H9 (cell line): Measurements from ENCODE around the gene CD300LD. TPM values are rescaled to one million over a fixed set of nuclear protein-coding genes. Genes with fewer than 3 reads are reported as not detected.

Experiments
- DNase-seq: peaks from one replicate; pipeline ENCODE4 v3.0.0-alpha.2; 2017
- H2AFZ ChIP-seq: one replicate; pipeline ENCODE4 v1.6.1; 2013; ENCODE audit warnings: mild to moderate bottlenecking, low read length, control low read depth, moderate library complexity
- H2AK5ac ChIP-seq: 2 replicates; pipeline ENCODE4 v1.6.1; 2013; ENCODE audit warnings: low read length, control low read depth, mixed read lengths; ENCODE audit not compliant: insufficient read length
- H2BK120ac ChIP-seq: one replicate; pipeline ENCODE4 v1.6.1; 2013; ENCODE audit warnings: low read depth, mild to moderate bottlenecking, low read length, control low read depth, inconsistent platforms; ENCODE audit not compliant: poor library complexity, severe bottlenecking
- H2BK12ac ChIP-seq: 2 replicates; pipeline ENCODE4 v1.6.1; 2013; ENCODE audit warnings: low read length, control low read depth, mixed read lengths, low read depth; ENCODE audit not compliant: insufficient read length
- H2BK15ac ChIP-seq: 2 replicates; pipeline ENCODE4 v1.6.1; 2013; ENCODE audit warnings: low read depth, low read length, control low read depth
- H2BK20ac ChIP-seq: one replicate; pipeline ENCODE4 v1.6.1; 2013; ENCODE audit warnings: low read depth, mild to moderate bottlenecking, low read length, control low read depth, inconsistent platforms; ENCODE audit not compliant: poor library complexity, severe bottlenecking
- H2BK5ac ChIP-seq: 2 replicates; pipeline ENCODE4 v1.6.1; 2013; ENCODE audit warnings: low read length, control low read depth, mixed read lengths; ENCODE audit not compliant: insufficient read length
- H3K14ac ChIP-seq: 2 replicates; pipeline ENCODE4 v1.6.1; 2013; ENCODE audit warnings: low read length, control low read depth; ENCODE audit not compliant: insufficient read depth
- H3K18ac ChIP-seq: 2 replicates; pipeline ENCODE4 v1.6.1; 2013; ENCODE audit warnings: low read depth, mild to moderate bottlenecking, mixed read lengths, low read length, control low read depth; ENCODE audit not compliant: insufficient read length
- H3K23ac ChIP-seq: 2 replicates; pipeline ENCODE4 v1.6.1; 2013; ENCODE audit warnings: low read length, control low read depth, mixed read lengths, low read depth; ENCODE audit not compliant: insufficient read length
- H3K23me2 ChIP-seq: 2 replicates; pipeline ENCODE4 v1.6.1; 2013; ENCODE audit warnings: low read depth, mild to moderate bottlenecking, mixed read lengths, low read length, control low read depth; ENCODE audit not compliant: insufficient read length, poor library complexity, severe bottlenecking
- H3K27ac ChIP-seq: 2 replicates; pipeline ENCODE4 v1.5.1; 2013; ENCODE audit warnings: low read length, control low read depth, mixed read lengths, low read depth; ENCODE audit not compliant: insufficient read length
- H3K27me3 ChIP-seq: 2 replicates; pipeline ENCODE4 v1.6.1; 2013; ENCODE audit warnings: low read length, control low read depth, inconsistent platforms; ENCODE audit not compliant: insufficient read depth
- H3K4ac ChIP-seq: 2 replicates; pipeline ENCODE4 v1.6.1; 2013; ENCODE audit warnings: low read depth, mild to moderate bottlenecking, control low read depth, inconsistent platforms, low read length, moderate library complexity
- H3K4me1 ChIP-seq: 2 replicates; pipeline ENCODE4 v1.6.1; 2013; ENCODE audit warnings: low read length, control low read depth, inconsistent platforms; ENCODE audit not compliant: insufficient read depth
- H3K4me2 ChIP-seq: 2 replicates; pipeline ENCODE4 v1.6.1; 2013; ENCODE audit warnings: low read length, control low read depth, mixed read lengths; ENCODE audit not compliant: insufficient read length, insufficient read depth
- H3K56ac ChIP-seq: 2 replicates; pipeline ENCODE4 v1.6.1; 2013; ENCODE audit warnings: low read depth, mild to moderate bottlenecking, mixed read lengths, low read length, control low read depth; ENCODE audit not compliant: insufficient read length
- H3K79me1 ChIP-seq: 2 replicates; pipeline ENCODE4 v1.6.1; 2013; ENCODE audit warnings: low read depth, mild to moderate bottlenecking, moderate library complexity, low read length, control low read depth, inconsistent platforms; ENCODE audit not compliant: insufficient read depth, poor library complexity, severe bottlenecking
- H3K79me2 ChIP-seq: 2 replicates; pipeline ENCODE4 v1.6.1; 2013; ENCODE audit warnings: low read length, control low read depth, inconsistent platforms; ENCODE audit not compliant: insufficient read depth
- H3K9ac ChIP-seq: 2 replicates; pipeline ENCODE4 v1.6.1; 2013; ENCODE audit warnings: low read length, control low read depth, mixed read lengths; ENCODE audit not compliant: insufficient read length; ENCODE audit errors: extremely low read depth
- H3K9me3 ChIP-seq: one replicate; pipeline ENCODE4 v1.6.1; 2013; ENCODE audit warnings: low read depth, low read length, inconsistent platforms; ENCODE audit not compliant: control insufficient read depth
- H3T11ph ChIP-seq: one replicate; pipeline ENCODE4 v1.6.1; 2013; ENCODE audit warnings: mild to moderate bottlenecking, low read length, control low read depth, inconsistent platforms
- H4K20me1 ChIP-seq: one replicate; pipeline ENCODE4 v1.6.1; 2013; ENCODE audit not compliant: control insufficient read depth, insufficient read length, insufficient read depth
- H4K5ac ChIP-seq: 2 replicates; pipeline ENCODE4 v1.6.1; 2013; ENCODE audit warnings: low read depth, mild to moderate bottlenecking, mixed read lengths, low read length, control low read depth; ENCODE audit not compliant: insufficient read length
- H4K8ac ChIP-seq: replicated peaks from 2 replicates; pipeline ENCODE4 v1.6.1; 2013; ENCODE audit warnings: low read length, control low read depth, mixed read lengths, low read depth; ENCODE audit not compliant: insufficient read length
- H4K91ac ChIP-seq: 2 replicates; pipeline ENCODE4 v1.6.1; 2013; ENCODE audit warnings: low read depth, mild to moderate bottlenecking, moderate library complexity, mixed read lengths, low read length, control low read depth; ENCODE audit not compliant: insufficient read length
- H3K27ac Mint-ChIP-seq, 3 experiments: 2 replicates in 2 of 3; 3 replicates in 1 of 3; pipeline ENCODE4 v1.8.0; 2020 to 2021; ENCODE audit warnings: mixed read lengths in 3 of 3, mild to moderate bottlenecking in 1 of 3, moderate library complexity in 1 of 3
- H3K27me3 Mint-ChIP-seq: 2 replicates; pipeline ENCODE4 v1.8.0; 2021; ENCODE audit warnings: low read depth, mild to moderate bottlenecking, moderate library complexity, mixed read lengths
- H3K36me3 Mint-ChIP-seq, 3 experiments: 2 replicates in 2 of 3; 3 replicates in 1 of 3; pipeline ENCODE4 v1.8.0; 2020 to 2021; ENCODE audit warnings: low read depth in 3 of 3, mixed read lengths in 3 of 3; ENCODE audit not compliant: insufficient read depth in 1 of 3
- H3K4me1 Mint-ChIP-seq, 2 experiments: 2 replicates each; pipeline ENCODE4 v1.8.0; 2020; ENCODE audit warnings: mixed read lengths in 2 of 2
- H3K4me3 Mint-ChIP-seq, 2 experiments: 2 replicates in 1 of 2; 3 replicates in 1 of 2; pipeline ENCODE4 v1.8.0; 2020 to 2021; ENCODE audit warnings: mild to moderate bottlenecking in 2 of 2, mixed read lengths in 2 of 2, moderate library complexity in 1 of 2
- H3K9me3 Mint-ChIP-seq, 2 experiments: 2 replicates in 1 of 2; 3 replicates in 1 of 2; pipeline ENCODE4 v1.8.0; 2020; ENCODE audit warnings: mild to moderate bottlenecking in 2 of 2, mixed read lengths in 2 of 2, moderate library complexity in 1 of 2
- WGBS: extraction: QIAGEN DNeasy Blood & Tissue Kit; methylation state at CpG from one replicate; pipeline ENCODE4 v1.1.7; 2013; ENCODE audit warnings: missing lambda C conversion rate, low lambda C conversion rate, mixed read lengths; ENCODE audit not compliant: insufficient read length; ENCODE audit errors: extremely low coverage; 5-methylcytosine and 5-hydroxymethylcytosine counted together
- total RNA-seq: library from RNA; stranded (reverse); gene quantifications from 2 replicates; pipeline ENCODE4 v1.2.1, GENCODE V29; 2021
- TF ChIP-seq, protein P1 (sequence below): fragments of 200-600 bp; sonication (generic); conservative IDR thresholded peaks from 3 replicates; pipeline ENCODE4 v1.8.0; 2021; ENCODE audit warnings: antibody characterized with exemption, mild to moderate bottlenecking

CD300LD gene
- total RNA-seq, 1 experiment from 2014 or later, result not detected

DNA sequence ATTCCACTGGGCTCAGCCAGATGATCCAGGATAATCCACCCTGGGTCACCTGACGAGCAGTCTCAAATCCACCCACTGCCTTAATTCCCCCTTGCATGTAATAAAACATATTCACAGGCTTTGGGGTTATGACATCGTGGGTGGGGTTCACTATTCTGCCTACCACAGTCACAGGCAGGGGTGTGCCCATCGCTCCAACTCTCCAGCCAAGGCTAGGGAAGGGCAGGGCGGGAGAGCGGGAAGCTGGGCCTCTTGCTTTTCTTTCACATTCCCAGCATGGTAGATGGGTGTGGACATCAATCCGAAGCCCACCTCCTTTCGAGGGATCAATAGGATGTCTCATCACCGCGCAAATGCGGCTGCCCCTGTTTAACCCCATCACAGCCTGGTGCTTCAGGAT lies 12.7 kb upstream of the CD300LD start:
- peaks cover 33% of the 10 kb centered on the region for H3K27me3 Mint-ChIP-seq
- H3K4me1 Mint-ChIP-seq, result no peaks in the 10 kb centered on the region; a peak in 1 of 4 replicates
- no CpG with 5 or more reads among the region's 10 CpGs for WGBS

More for the DNA sequence above, 12.7 kb upstream of the CD300LD start:
- Histone ChIP-seq H3K56ac (no peak overlapping the region), H3K18ac (no peak overlapping the region), H3K79me2 (no peaks in the 10 kb centered on the region), H3T11ph (no peak overlapping the region), H3K27ac (no peak overlapping the region), H3K4me1 (no peaks in the 10 kb centered on the region), H2BK20ac (no peak overlapping the region), H3K79me1 (no peaks in the 10 kb centered on the region), H2BK120ac (no peak overlapping the region), H3K23ac (no peak overlapping the region), H2BK5ac (no peak overlapping the region), H3K4me2 (no peak overlapping the region), H3K14ac (no peak overlapping the region), H3K9me3 (no peaks in the 10 kb centered on the region), H4K5ac (no peak overlapping the region), H4K20me1 (no peaks in the 10 kb centered on the region), H2AK5ac (no peak overlapping the region), H4K91ac (no peak overlapping the region), H3K4ac (no peak overlapping the region), H3K27me3 (no peaks in the 10 kb centered on the region), H2BK15ac (no peak overlapping the region), H4K8ac (no peak overlapping the region), H3K9ac (no peak overlapping the region), H2AFZ (no peak overlapping the region), H2BK12ac (no peak overlapping the region), H3K23me2 (no peaks in the 10 kb centered on the region)
- DNase-seq, result no peak
- no peaks in the 10 kb centered on the region for H3K36me3 Mint-ChIP-seq
- no peak overlapping the region for H3K4me3 Mint-ChIP-seq
- TF ChIP-seq, protein P1, sequence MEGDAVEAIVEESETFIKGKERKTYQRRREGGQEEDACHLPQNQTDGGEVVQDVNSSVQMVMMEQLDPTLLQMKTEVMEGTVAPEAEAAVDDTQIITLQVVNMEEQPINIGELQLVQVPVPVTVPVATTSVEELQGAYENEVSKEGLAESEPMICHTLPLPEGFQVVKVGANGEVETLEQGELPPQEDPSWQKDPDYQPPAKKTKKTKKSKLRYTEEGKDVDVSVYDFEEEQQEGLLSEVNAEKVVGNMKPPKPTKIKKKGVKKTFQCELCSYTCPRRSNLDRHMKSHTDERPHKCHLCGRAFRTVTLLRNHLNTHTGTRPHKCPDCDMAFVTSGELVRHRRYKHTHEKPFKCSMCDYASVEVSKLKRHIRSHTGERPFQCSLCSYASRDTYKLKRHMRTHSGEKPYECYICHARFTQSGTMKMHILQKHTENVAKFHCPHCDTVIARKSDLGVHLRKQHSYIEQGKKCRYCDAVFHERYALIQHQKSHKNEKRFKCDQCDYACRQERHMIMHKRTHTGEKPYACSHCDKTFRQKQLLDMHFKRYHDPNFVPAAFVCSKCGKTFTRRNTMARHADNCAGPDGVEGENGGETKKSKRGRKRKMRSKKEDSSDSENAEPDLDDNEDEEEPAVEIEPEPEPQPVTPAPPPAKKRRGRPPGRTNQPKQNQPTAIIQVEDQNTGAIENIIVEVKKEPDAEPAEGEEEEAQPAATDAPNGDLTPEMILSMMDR, result no peak
- H3K27ac Mint-ChIP-seq, result no peak overlapping the region
- 0 out of 5 replicates have a peak, but pooled peaks cover 0 to 1% of the 10 kb centered on the region in 2 experiments for H3K9me3 Mint-ChIP-seq
